CD1c-positive myeloid dendritic cell (primary cell): ENCODE measurements around the gene SLC6A7.

Experiments used
- DNase-seq: peaks from one replicate; pipeline ENCODE4 v3.0.0-alpha.2; 2016; ENCODE audit errors: extremely low spot score

SLC6A7 gene

GRCh38 chr5:150172556-150172955, 17.3 kb upstream of the SLC6A7 start:
- DNase-seq: no peak

GRCh38 chr5:150173161-150173560, 16.7 kb upstream of the SLC6A7 start:
- no peak for DNase-seq

- no peak for DNase-seq
Measured at GRCh38 chr5:150174285-150174684, 15.6 kb upstream of the SLC6A7 start.

GRCh38 chr5:150175076-150175475, 14.8 kb upstream of the SLC6A7 start:
- no peak for DNase-seq

GRCh38 chr5:150175536-150175935, 14.3 kb upstream of the SLC6A7 start:
- peak; percentile 28 for DNase-seq

- DNase-seq: no peak
Measured at GRCh38 chr5:150176745-150177477, 13.0 kb upstream of the SLC6A7 start.

GRCh38 chr5:150177721-150178120, 12.1 kb upstream of the SLC6A7 start:
- no peak for DNase-seq

- DNase-seq: no peak
Measured at GRCh38 chr5:150178262-150178661, 11.6 kb upstream of the SLC6A7 start.

GRCh38 chr5:150179019-150179620, 10.7 kb upstream of the SLC6A7 start:
- DNase-seq: no peak

GRCh38 chr5:150180241-150181026, 9.4 kb upstream of the SLC6A7 start:
- peak; percentile 35 for DNase-seq

- DNase-seq: no peak
Measured at GRCh38 chr5:150181027-150181426, 8.8 kb upstream of the SLC6A7 start.

GRCh38 chr5:150181766-150182545, 7.9 kb upstream of the SLC6A7 start:
- DNase-seq: no peak

GRCh38 chr5:150182774-150183173, 7.1 kb upstream of the SLC6A7 start:
- no peak for DNase-seq

- DNase-seq: no peak
Measured at GRCh38 chr5:150183436-150183835, 6.4 kb upstream of the SLC6A7 start.

- no peak for DNase-seq
Measured at GRCh38 chr5:150184006-150184405, 5.9 kb upstream of the SLC6A7 start.

GRCh38 chr5:150184990-150185912, 4.6 kb upstream of the SLC6A7 start:
- peak; percentile 43 for DNase-seq

GRCh38 chr5:150186137-150186536, 3.7 kb upstream of the SLC6A7 start:
- no peak for DNase-seq

GRCh38 chr5:150186897-150187296, 3.0 kb upstream of the SLC6A7 start:
- DNase-seq: no peak

GRCh38 chr5:150188146-150188842, 1.6 kb upstream of the SLC6A7 start:
- DNase-seq: no peak

GRCh38 chr5:150189326-150189725, 536 bp upstream of the SLC6A7 start:
- DNase-seq: peak; percentile 19
